HG03354 (cell line): ENCODE data around the gene SLC22A13.

Experiments used
- ATAC-seq: cut with Tn5 transposase; IDR thresholded peaks from one replicate; pipeline ENCODE4 v1.9.1; 2021; ENCODE audit warnings: mild to moderate bottlenecking; ENCODE audit not compliant: unreplicated experiment, poor library complexity, severe bottlenecking

The SLC22A13 gene

GRCh38 chr3:38260474-38260873 is 5.1 kb upstream of the SLC22A13 start:
- no peak for ATAC-seq

- no peak for ATAC-seq
Measured at GRCh38 chr3:38264353-38264771, 1.2 kb upstream of the SLC22A13 start.

GRCh38 chr3:38264779-38265178 is 833 bp upstream of the SLC22A13 start:
- ATAC-seq, result no peak

DNA sequence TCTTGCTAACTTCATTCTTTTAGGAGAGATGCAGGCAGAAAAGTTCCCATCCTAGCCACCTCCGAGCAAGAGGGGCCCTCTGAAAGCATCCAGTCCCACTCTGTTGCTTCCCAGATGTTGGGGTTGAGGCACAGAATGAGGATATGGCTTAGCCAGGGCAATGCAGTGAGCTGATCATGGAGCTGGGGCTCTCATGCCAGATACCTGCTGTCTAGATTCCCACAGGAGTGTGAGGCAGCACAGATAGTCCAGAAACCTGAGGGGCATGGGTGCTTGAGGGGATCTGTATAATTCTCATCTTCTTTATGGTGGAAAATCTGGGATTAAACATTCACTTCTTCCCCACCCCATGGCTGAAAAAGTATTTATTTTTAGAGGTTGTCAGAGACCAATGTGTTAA is 1.2 kb downstream of the SLC22A13 start:
- ATAC-seq, result no peak

DNA sequence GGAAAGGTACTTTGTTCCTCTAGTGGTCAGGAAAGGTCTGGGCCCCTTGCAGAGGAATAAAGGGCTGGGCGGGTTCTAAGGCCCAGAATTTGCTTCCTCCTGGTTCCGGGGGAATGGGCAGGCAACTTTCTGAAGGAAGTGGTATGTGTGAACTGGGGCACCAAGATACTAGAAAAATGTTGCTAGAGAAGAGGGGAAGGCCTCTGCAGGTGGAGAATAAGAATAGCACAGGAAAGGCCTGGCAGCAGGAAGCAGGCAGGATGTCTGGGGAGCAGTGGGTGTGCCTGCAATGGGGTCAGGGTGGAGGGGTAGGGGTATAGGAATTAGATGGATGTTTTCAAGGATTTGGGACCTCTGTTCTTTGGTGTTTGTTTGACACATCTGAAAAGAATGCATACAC is 2.0 kb downstream of the SLC22A13 start:
- ATAC-seq, result no peak

- ATAC-seq, result no peak
Measured at GRCh38 chr3:38268087-38268486, 2.5 kb downstream of the SLC22A13 start.

GRCh38 chr3:38268522-38268921 is 2.9 kb downstream of the SLC22A13 start:
- ATAC-seq, result no peak

DNA sequence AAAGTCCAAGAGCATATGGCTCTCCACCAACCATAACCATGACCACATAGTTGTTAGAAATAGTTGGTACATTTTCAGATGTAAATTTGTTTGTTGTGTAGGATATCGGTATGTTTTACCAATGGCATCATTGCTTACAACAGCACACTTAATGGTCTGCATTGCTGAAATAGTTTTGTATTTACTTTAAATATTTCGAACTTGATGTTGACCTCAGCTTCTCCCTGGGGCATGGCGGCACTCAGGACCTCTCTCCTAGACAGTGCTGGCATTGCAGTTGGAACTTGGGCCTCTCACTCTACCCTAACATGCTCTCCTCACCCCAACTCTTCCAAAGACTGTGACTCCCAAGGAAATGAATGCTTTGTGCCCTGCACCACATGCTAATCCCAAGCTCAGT is 5.0 kb downstream of the SLC22A13 start:
- no peak for ATAC-seq

GRCh38 chr3:38271553-38271952 is 5.9 kb downstream of the SLC22A13 start:
- no peak for ATAC-seq

- no peak for ATAC-seq
Measured at GRCh38 chr3:38274864-38275649, 9.4 kb downstream of the SLC22A13 start.

DNA sequence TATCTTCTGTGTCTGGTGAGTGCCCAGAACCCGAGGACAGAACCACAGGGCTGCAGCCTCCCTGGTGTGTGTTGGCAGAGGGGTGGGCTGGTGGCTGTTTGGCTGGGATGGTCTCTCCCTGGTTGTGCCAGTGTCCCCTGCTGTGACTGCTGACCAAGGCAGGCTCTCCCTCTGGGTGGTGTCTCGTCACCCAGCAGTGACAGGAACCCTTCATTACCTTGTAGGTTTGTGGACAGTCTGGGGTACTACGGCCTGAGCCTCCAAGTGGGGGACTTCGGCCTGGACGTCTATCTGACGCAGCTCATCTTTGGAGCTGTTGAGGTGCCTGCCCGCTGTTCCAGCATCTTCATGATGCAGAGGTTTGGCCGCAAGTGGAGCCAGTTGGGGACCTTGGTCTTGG is 10.0 kb downstream of the SLC22A13 start:
- ATAC-seq, result no peak

- no peak for ATAC-seq
Measured at GRCh38 chr3:38276081-38276916, 10.7 kb downstream of the SLC22A13 start.

DNA sequence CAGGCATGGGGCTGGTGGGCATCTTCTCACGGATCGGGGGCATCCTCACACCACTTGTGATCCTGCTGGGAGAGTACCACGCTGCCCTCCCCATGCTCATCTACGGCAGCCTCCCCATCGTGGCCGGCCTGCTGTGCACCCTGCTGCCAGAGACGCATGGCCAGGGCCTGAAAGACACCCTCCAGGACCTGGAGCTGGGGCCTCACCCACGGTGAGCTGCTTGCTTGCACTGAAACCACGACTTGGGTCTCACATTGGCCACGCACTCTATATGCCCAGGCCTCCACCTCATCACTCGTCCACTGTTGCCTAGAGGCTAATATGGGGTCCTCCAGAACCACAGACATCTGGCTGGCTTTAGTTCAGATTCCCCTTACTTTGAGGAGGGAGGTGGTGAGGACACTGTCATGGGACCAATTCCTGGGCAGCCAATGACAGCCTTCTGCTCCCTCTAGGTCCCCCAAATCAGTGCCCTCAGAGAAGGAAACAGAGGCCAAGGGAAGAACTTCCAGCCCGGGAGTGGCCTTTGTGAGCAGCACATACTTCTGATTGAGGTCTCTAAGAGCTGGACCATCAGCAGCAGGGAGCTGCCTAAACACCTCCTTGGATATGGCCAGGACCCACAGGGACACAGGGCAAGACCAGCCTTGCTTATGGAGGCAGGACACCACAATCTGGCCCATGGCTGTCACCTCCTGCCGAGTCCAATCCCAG is 11.5 kb downstream of the SLC22A13 start:
- no peak for ATAC-seq

- no peak for ATAC-seq
Measured at GRCh38 chr3:38278841-38279240, 13.2 kb downstream of the SLC22A13 start.

GRCh38 chr3:38281895-38282686 is 16.5 kb downstream of the SLC22A13 start, which contains the start of gene SLC22A14:
SLC22A14 (plus strand) TSS chr3:38282294; CDS start chr3:38306027, 23,733 bp downstream.
- ATAC-seq, result no peak

GRCh38 chr3:38283810-38284755 is 18.5 kb downstream of the SLC22A13 start:
- ATAC-seq, result no peak

GRCh38 chr3:38284756-38285150 is 19.1 kb downstream of the SLC22A13 start:
- no peak for ATAC-seq
